Duodenal mucosa (tissue), 2 donors: ENCODE results near the gene CDON.

ENCODE experiments used
- H3K27ac ChIP-seq: one replicate; pipeline ENCODE4 v1.7.0; 2013; ENCODE audit warnings: low read depth, low read length
- H3K27me3 ChIP-seq, 2 donors: one replicate each; pipeline ENCODE4 v1.7.0; 2013; ENCODE audit warnings: low read length in 2 of 2, control low read depth in 1 of 2; ENCODE audit not compliant: insufficient read depth in 2 of 2, control insufficient read depth in 1 of 2
- H3K36me3 ChIP-seq, 2 donors: one replicate each; pipeline ENCODE4 v1.7.0; 2013; ENCODE audit warnings: low read length in 2 of 2, control low read depth in 1 of 2; ENCODE audit not compliant: insufficient read depth in 2 of 2, control insufficient read depth in 1 of 2
- H3K4me1 ChIP-seq, 2 donors: one replicate each; pipeline ENCODE4 v1.7.0; 2013; ENCODE audit warnings: low read length in 2 of 2, control low read depth in 1 of 2; ENCODE audit not compliant: insufficient read depth in 2 of 2, control insufficient read depth in 1 of 2
- H3K4me3 ChIP-seq, 2 donors: one replicate each; pipeline ENCODE4 v1.7.0; 2013; ENCODE audit warnings: low read length in 2 of 2, low read depth in 1 of 2
- H3K9ac ChIP-seq, 2 donors: one replicate each; pipeline ENCODE4 v1.7.0; 2013; ENCODE audit warnings: low read length in 2 of 2, low read depth in 1 of 2
- H3K9me3 ChIP-seq, 2 donors: one replicate each; pipeline ENCODE4 v1.7.0; 2013; ENCODE audit warnings: low read length in 2 of 2, control low read depth in 1 of 2; ENCODE audit not compliant: control insufficient read depth in 1 of 2

Gene CDON

GRCh38 chr11:126062679-126063506, at the start of gene CDON:
Gene CDON, minus strand, starts transcription at chr11:126062866. Its CDS starts 39,390 bp downstream, at chr11:126023476.
- Histone ChIP-seq H3K9me3 (no peaks in the 10 kb centered on the region), H3K4me3 (peak within 1 kb of the TSS; percentile 63 to 78), H3K4me1 (peaks cover 6 to 11% of the 10 kb centered on the region in 2 donors), H3K27ac (peak within 1 kb of the TSS; percentile 89), H3K27me3 (peaks cover 2 to 12% of the 10 kb centered on the region in 2 donors), H3K9ac (peak within 1 kb of the TSS; percentile 65 to 76), H3K36me3 (no peaks in the 10 kb centered on the region)

DNA sequence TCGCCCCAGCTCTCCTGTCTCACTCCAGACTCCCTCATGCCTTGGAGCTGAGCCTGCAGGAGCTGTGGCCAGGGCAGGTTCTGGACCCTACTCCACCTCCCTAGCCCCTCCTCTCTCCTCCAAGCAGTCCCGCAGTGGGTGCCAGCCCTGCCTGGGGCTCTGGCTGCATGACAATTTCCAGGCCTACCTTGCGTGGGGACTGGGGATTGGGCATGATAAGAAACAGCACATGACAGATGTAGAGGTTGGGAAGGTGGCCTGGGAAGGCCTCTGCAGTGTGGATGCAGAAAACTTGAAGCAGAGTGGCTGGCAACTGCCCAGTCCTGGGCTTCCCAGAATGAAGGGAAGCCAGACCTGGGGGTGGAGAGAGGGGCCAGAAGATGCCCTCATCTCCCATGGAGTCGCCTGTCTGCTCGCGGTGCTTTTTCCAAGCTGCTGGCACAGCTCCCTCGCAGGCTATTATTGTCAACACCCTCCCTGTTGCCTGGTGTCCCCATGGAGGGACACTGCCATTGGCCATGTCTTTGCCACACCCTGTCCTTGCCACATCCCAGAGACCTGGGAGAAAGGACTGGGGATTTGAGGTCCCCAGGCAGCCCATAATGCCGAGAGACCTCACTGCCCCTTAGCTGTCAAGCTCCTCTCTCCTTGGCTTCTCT, 48.9 kb upstream of the CDON start:
- peaks cover 33 to 37% of the 10 kb centered on the region in 2 donors for H3K4me1 ChIP-seq
- no peak overlapping the region for H3K4me3 ChIP-seq
- no peaks in the 10 kb centered on the region for H3K9me3 ChIP-seq
- H3K27ac ChIP-seq: no peak overlapping the region
- no peaks in the 10 kb centered on the region for H3K27me3 ChIP-seq
- H3K9ac ChIP-seq: no peak overlapping the region
- H3K36me3 ChIP-seq: no peaks in the 10 kb centered on the region

DNA sequence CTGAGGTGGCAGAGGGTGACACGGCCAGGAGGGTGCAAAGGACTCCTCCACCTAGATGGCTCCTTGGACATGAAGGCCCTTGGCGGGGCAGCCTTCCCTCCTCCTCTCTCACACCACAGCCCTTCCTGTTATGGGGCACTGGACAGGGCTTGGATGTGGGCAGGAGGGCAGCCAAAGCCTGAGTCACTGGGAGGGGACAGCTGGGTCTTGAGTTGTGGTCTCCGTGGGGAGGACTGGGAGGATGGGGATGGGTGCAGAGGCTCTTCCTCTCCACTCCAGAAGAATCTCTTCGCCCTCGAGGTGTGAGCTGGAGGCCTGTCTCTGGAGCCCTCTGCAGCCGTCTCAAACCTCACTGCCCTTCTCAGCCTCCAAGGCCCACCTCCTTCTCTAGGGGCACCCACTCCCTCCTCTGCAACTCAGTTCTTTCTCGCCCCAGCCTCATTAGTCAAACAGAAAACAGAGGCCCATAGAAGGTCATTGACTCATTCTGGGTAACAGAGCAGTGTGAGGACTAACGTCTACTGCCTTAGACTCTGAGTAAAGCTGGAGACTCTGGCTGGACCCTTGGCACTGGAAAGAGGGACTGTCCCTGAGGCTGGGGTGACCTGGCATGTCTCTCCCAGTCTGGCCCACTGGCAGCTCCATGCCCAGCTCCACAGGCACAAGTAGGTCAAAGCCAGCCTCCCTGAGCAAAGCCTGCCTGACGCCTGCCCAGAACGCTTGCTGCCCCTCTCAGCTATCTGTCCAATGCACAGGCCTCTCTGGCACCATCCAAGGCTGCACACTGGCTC, 47.5 kb upstream of the CDON start:
- H3K4me3 ChIP-seq: no peak overlapping the region
- no peak overlapping the region for H3K9ac ChIP-seq
- no peaks in the 10 kb centered on the region for H3K36me3 ChIP-seq
- H3K27ac ChIP-seq: no peak overlapping the region
- H3K4me1 ChIP-seq: peaks cover 20 to 22% of the 10 kb centered on the region in 2 donors
- H3K9me3 ChIP-seq: no peaks in the 10 kb centered on the region
- no peaks in the 10 kb centered on the region for H3K27me3 ChIP-seq

GRCh38 chr11:126106594-126107328, 44.1 kb upstream of the CDON start:
- no peak overlapping the region for H3K27ac ChIP-seq
- no peak overlapping the region for H3K9ac ChIP-seq
- no peak overlapping the region for H3K4me3 ChIP-seq
- H3K27me3 ChIP-seq: no peaks in the 10 kb centered on the region
- H3K4me1 ChIP-seq: peaks cover 13 to 14% of the 10 kb centered on the region in 2 donors
- no peaks in the 10 kb centered on the region for H3K36me3 ChIP-seq
- no peaks in the 10 kb centered on the region for H3K9me3 ChIP-seq

DNA sequence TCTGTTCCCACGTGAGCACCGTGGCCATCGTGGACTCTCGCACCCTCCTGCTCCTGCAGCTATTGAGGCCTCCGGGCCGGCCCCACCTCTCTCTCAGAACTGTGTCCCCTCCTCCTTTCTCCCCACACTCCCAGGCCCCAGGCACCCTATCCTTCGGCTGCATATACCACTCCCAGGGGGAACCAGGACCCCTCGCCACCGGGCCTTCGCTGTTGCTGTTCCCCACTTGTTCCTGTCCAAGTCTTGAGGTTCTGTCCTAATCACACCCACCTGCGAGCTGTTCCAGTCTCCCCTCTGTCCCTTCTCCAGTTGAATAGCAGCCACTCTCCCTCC, 43.0 kb upstream of the CDON start:
- Histone ChIP-seq H3K4me3 (no peak overlapping the region), H3K9ac (no peak overlapping the region), H3K4me1 (peaks cover 13 to 16% of the 10 kb centered on the region in 2 donors)

DNA sequence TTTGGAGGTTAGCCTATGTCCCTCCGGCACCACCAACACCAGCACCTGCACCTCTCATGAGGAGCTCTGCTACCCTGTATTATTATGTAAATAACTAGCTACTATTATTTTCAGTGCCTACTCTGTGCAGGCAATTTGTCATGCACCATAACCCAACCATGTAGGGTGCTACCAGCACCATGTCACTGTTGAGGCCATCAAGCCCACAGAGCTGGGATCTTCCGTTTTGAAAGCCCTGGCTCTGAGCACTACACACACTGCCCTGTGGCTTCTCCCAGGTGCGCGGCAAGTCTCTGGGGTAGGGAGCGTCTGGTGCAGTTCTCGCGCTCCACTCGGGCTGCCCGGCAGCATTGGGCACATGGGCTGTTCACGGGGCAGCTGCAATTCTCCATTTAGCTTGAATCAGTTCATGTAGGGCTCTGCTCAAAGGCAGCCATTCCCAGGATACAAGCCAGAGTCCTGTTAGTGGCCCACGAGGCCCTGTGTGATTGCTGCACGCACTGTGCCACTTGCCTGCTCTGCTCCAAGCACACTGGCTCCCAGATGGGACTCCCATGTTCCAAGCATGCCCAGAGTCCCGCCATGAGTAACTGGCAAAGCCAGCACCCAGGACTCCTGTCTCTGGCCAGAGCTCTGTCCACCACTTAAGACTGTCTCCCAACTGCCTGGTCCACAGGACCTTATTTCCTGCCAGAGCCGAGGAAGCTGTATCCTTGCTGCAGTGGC, 42.5 kb upstream of the CDON start:
- Histone ChIP-seq H3K9me3 (no peaks in the 10 kb centered on the region), H3K4me3 (no peak overlapping the region), H3K36me3 (no peaks in the 10 kb centered on the region), H3K4me1 (peaks cover 13 to 16% of the 10 kb centered on the region in 2 donors), H3K27ac (no peak overlapping the region), H3K9ac (no peak overlapping the region), H3K27me3 (no peaks in the 10 kb centered on the region)

More for the DNA sequence above, 43.0 kb upstream of the CDON start:
- Histone ChIP-seq H3K9me3 (no peaks in the 10 kb centered on the region), H3K36me3 (no peaks in the 10 kb centered on the region), H3K27me3 (no peaks in the 10 kb centered on the region), H3K27ac (no peak overlapping the region)

DNA sequence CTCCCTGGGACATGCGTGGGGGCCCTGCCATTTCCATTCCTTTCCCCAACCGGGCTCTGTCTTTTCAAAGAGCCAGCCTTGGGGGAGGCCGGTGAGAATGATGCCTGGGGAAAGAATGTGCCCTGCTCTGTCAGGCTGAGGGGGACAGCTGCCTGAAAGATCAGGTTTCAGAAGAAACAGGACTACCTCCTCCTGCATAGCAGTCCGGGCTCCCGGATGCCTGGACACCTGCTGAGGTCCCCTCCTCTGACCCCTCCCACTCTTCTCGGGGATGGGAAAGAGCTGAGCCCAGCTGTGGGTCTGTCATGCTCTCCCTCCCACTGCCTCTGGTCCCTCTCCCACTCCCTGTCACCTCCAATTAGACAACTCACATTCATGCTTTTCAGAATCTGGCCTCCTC, 41.8 kb upstream of the CDON start:
- no peaks in the 10 kb centered on the region for H3K9me3 ChIP-seq
- peaks cover 13 to 16% of the 10 kb centered on the region in 2 donors for H3K4me1 ChIP-seq
- no peak overlapping the region for H3K4me3 ChIP-seq
- no peak overlapping the region for H3K27ac ChIP-seq
- H3K27me3 ChIP-seq: no peaks in the 10 kb centered on the region
- H3K36me3 ChIP-seq: no peaks in the 10 kb centered on the region
- H3K9ac ChIP-seq: no peak overlapping the region

GRCh38 chr11:126103150-126103549, 40.5 kb upstream of the CDON start:
- Histone ChIP-seq H3K36me3 (no peaks in the 10 kb centered on the region), H3K27ac (no peak overlapping the region), H3K9me3 (no peaks in the 10 kb centered on the region), H3K4me3 (no peak overlapping the region), H3K9ac (no peak overlapping the region), H3K27me3 (no peaks in the 10 kb centered on the region), H3K4me1 (peaks cover 13 to 16% of the 10 kb centered on the region in 2 donors)

- Histone ChIP-seq H3K4me3 (no peak overlapping the region), H3K27ac (no peak overlapping the region), H3K4me1 (peaks cover 13 to 16% of the 10 kb centered on the region in 2 donors), H3K36me3 (no peaks in the 10 kb centered on the region), H3K9ac (no peak overlapping the region), H3K9me3 (no peaks in the 10 kb centered on the region), H3K27me3 (no peaks in the 10 kb centered on the region)
Observed at GRCh38 chr11:126102436-126102981, 39.8 kb upstream of the CDON start.
